HG02981 (cell line): ENCODE measurements around the gene PCBP2.

ENCODE experiments used
- ATAC-seq: cut with Tn5 transposase; IDR thresholded peaks from one replicate; pipeline ENCODE4 v1.9.1; 2021; ENCODE audit warnings: mild to moderate bottlenecking, moderate library complexity; ENCODE audit not compliant: unreplicated experiment

Gene PCBP2

DNA sequence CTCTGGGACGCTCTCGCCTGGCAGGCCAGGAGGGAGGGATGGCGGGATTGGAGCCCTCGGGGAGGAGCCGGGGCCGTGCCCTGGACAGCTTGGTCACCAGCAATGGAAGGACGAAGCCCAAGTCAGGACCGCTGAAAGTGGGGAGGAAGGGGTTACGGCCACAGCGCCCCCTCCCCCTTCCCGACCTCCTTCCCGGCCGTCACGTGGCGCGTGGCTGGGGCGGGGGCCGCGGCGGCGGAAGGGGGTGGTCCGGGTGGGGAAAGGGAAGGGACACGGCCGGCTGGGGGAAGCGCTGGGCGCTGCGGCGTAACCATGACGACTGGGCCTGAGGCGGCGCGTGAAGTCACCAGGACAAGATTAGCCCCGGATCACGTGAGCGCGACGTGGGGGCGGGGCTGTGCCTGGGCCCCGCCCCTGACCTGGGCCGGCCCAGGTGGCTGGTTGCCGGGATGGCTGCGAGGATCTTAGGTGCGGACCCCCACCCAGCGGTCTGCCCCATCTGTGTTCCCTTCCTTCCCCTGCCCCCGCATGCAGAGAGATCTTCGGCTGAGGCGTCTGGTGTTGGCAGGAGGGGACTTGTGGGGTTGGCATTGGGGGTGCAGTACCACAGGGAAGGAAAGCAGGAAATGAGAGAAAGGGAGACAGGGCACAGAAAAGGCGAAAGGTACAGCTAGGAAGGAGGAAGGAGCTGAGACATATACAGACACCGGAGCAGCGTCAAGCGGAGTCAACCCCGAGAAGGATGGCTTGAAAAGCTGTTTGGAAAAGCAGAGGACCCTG lies 41.1 kb downstream of the PCBP2 start:
- peak; percentile 92 for ATAC-seq

DNA sequence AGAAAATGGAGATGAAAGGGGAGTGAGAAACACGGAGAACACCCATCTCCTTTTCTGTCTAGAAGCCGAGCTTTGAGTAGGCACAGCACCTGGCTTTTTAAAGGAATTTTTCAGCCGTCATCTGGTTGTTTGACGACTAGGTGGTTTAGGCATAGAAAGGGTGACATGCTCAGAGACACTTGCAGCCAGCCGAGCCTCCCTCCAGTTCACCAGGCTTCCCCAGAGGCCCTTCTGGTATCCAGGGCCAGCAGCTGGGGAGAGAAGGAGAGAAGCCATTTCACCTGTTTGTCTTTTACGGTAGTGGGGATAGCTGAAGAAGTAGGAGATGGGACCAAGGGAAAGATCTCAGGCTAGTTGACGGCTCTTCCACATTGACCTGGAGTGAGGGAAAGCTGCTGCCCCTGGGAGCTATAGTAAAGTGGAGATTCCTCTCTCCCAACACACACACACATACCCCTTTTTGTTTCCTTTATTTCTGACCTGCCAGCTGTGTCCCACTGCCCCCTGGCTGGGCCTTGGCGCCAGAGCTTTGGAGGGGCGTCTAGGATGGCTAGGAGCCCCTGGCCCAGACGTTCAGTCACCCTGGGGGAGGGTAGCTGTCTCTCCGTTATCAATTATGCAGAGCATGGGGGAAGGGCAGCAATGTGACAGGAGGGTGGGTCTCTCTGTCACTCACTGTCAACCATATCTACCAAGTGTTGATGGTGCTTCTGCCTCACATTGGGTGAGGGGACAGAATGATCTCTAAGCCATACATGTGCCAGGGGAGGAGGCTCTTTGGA lies 41.9 kb downstream of the PCBP2 start:
- ATAC-seq, result no peak

DNA sequence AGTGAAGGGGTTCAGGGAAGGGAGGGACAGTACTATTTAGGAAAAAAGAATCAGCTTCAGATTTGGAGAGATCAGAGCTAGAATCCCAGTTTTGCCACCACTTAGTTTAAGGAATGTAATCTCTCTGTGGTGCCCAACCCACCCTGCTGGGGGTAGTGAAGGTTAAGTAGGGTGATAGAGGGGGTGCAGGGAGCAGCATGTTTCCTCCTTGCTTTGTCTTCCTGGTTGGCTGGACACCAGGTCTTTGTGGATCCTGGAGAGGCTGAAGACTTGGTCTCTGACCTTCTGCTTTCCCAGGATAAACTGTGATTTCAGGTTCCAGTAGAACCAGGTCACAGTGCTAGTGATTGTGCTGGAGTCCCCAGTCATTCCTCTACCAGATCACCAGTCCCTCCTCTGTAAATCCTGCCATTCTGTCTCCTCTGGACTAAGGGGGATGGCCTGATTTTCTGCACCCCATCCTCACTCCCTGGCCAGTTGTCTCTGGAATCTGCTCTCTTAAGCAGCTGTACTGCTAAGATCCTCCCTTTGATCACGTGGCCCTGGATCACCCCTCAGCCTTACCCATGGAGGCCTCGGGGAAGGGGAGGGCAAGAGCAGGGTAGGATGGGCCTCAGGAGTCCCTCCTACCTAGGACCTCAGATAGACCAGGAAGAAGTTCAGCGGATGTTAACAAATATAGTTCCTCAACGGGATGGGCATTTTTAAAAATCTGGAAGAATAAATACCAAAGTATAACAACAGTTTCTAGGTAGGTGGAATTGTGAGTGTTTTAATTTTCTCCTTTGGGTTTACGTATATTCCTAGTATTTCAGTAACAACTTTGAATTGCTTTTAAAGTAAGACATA lies 44.2 kb downstream of the PCBP2 start:
- no peak for ATAC-seq

DNA sequence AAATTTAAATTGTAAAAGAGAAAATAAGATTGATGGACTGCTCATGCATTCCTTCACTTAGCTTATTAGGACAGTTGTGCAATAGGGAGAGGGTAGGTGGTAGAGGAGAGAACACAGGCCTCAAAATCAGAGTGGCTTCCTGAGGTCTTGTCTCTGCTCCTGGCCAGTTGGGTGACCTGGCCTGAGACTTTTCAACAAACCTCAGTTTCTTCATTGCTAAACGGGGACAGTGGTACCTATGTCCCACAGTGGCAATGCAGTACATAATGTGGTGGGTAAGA lies 44.8 kb downstream of the PCBP2 start:
- no peak for ATAC-seq

DNA sequence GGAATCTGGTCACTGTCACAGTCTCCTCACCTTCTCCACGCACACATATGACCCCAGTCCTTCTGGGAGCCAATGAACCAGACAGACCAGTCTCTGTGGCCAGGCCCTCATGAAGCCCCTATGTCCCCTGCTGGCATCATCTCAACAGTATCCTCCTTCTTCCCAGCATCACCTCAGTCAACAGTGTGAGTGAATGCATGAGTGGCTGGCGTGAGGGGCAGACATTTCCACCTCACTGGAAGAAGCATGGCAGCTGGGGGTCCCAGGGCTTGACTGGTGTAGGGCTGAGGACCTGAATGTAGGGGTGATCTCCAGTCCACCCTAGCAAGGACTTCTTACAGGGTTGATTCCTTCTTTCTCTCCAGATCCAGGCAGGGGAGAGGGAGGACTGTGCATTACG lies 45.6 kb downstream of the PCBP2 start:
- ATAC-seq, result no peak

DNA sequence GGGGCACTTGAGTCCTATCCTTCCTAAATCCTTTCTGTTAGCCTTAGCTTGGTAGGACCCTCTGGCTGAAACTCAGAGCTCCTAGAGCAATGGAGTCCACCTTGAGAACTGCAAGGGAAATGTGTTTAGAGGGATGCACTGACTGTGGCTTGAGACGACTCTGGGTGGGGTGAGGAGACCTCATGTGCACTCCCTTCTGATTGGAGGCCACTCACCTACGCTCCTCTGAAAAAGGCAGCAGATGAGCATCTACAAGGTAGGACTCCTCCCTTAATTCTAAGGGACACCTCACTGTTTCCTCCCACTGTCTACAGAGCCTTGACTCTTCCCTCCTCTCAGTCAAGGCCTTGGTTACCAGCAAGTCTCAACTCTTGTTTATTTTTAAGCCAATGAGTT lies 46.3 kb downstream of the PCBP2 start:
- ATAC-seq, result no peak

DNA sequence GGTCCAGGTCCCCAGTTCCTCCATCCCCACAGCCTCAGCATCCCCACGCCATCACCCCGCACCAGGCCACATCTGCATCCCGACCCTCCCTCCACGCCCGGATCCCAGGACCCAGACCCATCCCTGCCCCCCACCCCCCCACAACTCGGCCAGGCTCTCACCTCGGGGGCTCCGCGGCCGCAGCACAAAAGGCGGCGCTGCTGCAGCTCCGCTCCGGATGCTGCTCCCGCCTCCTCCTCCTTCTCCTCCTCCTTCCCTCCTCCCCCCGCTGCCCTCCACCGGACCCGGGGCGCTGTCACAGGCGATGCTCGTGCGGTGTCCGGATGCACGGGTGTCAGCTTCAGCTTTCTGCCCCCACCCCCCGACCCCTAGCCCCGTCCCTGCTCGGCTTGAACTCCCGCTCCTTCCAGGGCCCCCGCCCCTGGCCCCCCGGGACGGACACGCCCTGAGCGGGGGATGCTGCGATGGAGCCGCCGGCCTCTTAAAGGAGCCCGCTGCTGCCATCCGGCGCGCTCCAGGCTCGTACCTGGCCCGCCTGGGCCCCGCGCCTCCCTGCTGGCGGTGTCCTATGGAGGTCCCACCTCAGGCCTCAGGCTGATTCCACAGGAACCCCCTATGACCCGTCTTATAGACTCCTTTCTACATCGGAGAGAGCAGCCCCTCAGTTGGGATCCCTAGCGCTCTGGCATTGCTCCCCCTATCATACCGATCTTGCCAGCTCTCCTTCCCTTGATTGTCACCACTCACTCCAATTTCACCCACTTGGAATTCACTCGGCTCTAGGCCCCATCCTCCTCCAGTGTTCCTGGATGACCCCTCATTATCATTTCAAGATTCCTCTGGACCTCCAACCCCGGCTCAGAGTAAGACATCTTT lies 47.6 kb downstream of the PCBP2 start, which contains the start of gene MAP3K12:
TSS of gene MAP3K12 (minus strand) at position 193 of the 876 bp plus-strand sequence. CDS start 12,067 bp downstream, outside the sequence.
- no peak for ATAC-seq

DNA sequence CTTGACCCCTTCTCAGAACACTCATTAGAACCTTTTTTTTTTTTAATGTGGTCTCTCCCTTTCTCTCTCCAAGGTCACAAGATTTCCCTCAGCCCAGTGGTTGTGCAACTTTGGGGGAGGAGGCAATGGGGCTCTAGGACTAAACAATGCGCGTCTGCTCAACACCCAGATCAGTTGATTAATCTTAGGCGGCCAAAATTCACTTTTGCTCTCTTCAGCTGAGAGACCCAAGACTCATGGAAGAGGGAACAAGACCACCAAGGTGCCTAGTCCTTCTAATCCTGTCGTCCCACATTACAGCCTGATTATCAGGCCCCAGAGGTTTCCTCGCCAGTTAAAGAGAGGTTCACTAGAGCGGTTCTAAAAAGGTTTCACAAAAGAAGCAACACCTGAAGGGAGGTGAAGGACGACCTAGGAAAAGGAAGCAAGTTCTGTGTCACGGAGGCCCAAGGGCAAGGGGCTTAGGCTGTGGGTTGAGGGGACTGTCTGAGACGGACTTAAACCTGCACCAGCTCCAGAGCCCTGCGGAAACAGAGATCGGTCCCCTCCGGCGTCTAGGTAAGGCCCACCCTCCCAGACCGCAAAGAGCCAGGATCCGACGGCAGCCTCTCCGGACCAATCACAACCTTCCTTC lies 48.4 kb downstream of the PCBP2 start:
- ATAC-seq, result no peak

DNA sequence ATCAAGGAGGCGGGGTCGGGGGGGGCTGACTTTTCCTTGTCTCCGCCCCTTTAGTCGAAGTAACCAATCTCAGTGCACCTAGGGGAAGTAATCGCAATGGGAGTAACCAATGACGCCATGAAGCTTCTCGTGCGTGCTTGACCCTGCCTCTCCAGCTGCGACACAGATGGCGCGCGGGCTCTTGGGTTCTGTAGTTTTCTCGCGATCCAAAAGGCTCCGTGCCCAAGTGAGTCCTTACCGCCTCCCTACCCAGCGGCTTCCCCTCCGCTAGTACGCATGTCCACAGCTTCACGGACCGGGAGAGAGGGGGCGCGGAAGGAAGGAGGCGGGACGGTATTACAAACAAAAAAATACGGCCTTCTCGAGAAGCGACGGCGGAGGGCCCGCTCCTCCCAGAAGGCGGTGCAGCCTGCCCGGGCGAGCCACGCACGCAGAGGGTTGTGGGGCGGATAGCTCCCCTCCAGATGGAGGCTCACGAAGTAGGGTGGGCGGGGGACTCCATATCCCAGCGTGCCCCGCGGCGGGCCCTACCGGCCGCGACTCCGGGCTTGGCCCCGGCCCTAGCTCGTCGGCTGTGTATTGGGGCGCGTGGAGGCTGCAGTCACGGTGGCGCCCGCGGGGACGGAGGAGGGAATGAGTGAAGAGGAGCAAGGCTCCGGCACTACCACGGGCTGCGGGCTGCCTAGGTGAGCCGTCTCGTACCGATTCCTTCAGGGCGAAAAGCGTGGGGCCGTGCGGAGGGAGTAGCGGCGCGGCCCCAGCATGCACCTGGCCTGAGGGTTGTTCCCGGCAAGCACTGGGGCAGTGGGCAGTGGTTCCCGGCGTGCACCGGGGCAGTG lies 49.1 kb downstream of the PCBP2 start, which contains the start of gene TARBP2:
TSS of gene TARBP2 (plus strand) at position 508 of the 839 bp plus-strand sequence. CDS start at position 634, 126 bp downstream.
- peak; percentile 79 for ATAC-seq

DNA sequence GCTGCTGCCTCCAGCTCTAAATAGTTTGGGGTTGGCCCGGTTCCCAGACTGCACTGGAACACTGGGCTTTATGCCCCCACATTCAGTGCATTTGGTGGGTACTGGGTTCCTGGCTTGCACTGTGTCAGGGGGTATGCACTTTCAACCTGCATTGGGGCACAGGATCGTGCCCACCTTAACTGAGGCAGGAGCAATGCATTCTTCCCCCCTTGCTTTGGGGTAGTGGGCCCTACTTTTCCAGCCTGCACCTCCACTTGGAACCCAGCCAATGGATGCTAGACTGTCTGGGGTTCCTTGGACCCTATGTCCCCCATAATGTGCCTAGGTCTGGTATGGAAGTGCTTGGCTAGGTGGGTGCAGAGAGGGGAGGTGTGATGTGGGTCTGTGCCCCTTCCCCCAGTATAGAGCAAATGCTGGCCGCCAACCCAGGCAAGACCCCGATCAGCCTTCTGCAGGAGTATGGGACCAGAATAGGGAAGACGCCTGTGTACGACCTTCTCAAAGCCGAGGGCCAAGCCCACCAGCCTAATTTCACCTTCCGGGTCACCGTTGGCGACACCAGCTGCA lies 49.8 kb downstream of the PCBP2 start:
- ATAC-seq, result no peak

DNA sequence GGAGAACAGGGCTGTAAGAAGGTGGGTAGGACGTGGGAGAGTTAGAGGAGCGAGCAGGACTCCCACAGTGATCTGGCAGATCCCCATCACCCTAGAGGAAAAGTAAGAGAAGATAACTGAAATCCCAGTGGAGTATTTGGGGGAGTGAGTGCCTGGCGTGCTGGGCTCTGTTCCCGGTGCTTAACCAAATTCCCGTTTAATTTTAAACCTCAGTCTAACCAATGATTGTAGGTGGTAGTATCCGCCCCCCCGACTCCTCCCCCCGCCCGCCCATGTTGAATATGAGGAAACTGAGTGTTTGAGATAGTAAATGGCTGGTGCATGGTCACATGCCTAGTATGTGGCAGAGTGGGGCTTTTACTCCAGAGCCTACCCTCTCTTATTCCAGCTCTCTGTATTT lies 50.4 kb downstream of the PCBP2 start:
- ATAC-seq, result no peak

DNA sequence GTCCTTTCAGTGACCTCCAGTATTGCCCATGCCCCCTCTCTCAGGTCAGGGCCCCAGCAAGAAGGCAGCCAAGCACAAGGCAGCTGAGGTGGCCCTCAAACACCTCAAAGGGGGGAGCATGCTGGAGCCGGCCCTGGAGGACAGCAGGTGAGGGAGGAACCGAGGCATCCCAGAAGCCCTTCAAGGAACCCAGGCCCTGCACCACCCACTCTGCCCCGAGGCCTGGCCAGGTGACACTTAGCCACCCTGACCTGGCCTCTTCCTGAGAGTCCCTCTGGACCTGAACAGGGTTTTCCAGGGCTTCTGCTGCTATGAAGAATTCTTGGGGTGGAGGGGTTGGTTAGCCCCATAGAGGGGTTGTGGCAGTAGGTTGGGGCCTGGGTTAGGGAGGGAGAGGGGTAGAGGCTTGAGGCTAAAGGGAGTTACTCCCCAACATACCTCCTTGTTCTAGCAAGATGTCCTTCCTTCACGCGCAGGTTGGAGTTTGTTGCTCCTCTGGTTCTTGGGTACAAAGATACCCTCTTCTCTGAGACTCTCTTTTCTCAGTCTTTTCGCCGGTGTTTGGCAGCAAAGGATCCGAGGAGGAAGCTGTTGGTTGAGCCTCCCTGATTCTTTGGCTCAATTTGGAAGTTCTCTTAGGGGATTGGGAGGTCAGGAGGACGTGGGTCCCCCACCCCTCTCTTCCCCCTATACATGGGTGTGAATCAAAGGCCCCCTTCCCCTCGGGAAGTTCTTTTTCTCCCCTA lies 51.3 kb downstream of the PCBP2 start:
- no peak for ATAC-seq

DNA sequence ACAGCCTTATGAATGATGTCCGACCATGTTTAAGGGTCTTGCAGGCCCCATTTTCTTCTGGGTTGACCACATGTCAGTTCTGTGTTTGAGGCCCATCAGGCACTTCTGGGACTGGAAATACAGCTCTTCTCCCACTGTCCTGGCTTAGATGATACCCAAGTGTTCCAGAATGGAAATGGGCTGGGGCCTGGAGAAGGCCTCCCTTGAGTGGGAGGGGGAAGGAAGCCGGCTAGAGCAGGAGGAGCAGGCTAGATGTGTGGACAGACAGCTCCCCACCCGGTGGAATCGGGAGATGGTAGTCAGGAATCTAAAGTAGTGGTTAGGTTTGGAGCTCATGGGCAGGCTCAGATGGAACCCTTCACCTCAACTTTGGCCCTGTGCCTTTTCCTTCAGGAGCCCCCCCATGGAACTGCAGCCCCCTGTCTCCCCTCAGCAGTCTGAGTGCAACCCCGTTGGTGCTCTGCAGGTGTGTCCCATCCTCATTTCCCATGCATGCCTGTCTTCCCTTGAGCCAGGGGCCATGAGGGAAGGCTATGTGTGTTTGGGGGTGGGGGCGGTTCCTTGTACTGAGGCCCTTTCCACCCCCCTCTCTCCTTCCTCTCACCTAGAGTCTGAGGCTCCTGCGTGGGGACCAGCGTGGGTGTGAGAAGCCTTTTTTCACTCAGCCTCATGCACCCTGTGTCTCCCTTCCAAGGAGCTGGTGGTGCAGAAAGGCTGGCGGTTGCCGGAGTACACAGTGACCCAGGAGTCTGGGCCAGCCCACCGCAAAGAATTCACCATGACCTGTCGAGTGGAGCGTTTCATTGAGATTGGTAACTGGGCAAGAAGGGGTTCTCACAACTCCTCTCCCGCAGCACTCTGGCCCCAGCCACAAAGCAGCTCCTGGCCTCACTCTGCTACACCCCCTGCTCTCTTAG lies 52.4 kb downstream of the PCBP2 start:
- no peak for ATAC-seq

DNA sequence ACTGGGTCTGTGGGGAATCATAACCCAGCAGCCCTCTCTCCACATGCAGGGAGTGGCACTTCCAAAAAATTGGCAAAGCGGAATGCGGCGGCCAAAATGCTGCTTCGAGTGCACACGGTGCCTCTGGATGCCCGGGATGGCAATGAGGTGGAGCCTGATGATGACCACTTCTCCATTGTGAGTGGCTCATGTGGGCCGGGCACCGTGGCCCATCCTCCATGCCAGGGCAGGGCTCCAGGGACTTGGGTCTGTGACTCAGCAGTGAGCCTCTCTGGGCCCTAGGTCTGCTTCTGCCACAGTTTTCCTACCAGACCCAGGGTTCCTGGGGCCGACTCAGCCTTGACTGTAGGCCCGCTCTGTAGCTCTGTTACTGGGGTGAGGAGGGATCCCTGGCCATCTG lies 53.2 kb downstream of the PCBP2 start:
- ATAC-seq, result no peak

DNA sequence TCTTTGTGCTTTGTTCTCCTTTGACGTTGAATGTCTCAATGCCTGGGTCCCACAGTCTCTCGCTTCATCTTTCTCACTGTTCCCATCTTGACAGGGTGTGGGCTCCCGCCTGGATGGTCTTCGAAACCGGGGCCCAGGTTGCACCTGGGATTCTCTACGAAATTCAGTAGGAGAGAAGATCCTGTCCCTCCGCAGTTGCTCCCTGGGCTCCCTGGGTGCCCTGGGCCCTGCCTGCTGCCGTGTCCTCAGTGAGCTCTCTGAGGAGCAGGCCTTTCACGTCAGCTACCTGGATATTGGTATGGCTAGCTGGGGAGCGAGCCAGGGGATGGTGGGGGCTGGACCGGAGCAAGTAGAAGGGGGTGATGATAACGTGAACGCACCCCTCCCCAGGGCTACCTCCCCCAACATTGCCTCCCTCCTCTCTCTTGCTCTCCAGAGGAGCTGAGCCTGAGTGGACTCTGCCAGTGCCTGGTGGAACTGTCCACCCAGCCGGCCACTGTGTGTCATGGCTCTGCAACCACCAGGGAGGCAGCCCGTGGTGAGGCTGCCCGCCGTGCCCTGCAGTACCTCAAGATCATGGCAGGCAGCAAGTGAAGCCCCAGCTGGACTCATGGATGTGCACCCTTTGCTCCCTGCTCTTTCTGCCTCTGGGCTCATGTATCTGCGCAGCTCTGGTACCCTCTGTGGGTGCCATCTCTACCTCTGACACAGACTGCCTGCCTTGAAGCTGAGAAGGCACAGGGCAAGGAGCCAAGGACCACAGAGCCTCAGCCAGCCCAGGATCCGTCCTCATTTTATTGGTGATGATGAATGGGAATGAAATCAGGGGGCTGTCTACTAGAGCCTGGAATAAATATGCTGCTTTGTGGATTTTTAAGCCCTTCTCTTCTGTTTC lies 53.9 kb downstream of the PCBP2 start:
- ATAC-seq, result no peak

DNA sequence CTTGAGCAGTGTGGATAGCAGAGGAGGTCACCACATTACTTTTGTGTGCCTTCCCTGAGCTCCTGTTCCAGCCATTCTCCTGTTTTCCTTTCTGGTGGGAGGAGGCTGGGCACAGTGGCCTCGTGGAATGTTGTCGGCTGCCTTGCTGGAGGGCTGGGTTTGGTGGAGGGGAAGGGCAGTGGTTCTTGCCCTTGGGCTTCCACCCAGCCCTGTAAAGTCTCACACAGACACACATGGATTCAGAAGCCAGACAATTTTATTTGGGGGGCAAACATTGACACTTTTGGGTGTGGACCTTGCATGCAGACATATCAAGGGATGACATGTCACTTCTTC lies 54.5 kb downstream of the PCBP2 start:
- ATAC-seq, result no peak
